Natural killer cell (primary cell): Measurements from ENCODE around the gene HAT1. TPM values are rescaled to one million over a fixed set of nuclear protein-coding genes. Genes with fewer than 3 reads are reported as not detected.
"Not testable (repeated sequence)": the region's sequence is repeated elsewhere in the genome, so short reads cannot be mapped to it uniquely, and the experiment has no call there.

Source experiments
- ATAC-seq, 3 donors: fragments of 150-1000 bp in 2 of 3; fragments of 200-7000 bp in 1 of 3; cut with Tn5 transposase; 1 replicate in 1 of 3; 2 replicates in 2 of 3; pipeline ENCODE4 v1.10.0; 2021; ENCODE audit warnings: mild to moderate bottlenecking in 2 of 3, moderate library complexity in 2 of 3
- DNase-seq, 2 donors: peaks; one replicate each; pipeline versions ENCODE4 v3.0.0 to v3.0.0-alpha.2; 2013 to 2021; ENCODE audit warnings: mixed read lengths in 1 of 2
- H3K27ac ChIP-seq: one replicate; pipeline ENCODE4 v1.5.1; 2013; ENCODE audit warnings: mild to moderate bottlenecking, low read length
- H3K27me3 ChIP-seq: one replicate; pipeline ENCODE4 v1.6.1; 2013; ENCODE audit warnings: low read length; ENCODE audit not compliant: control insufficient read depth, insufficient read depth
- H3K36me3 ChIP-seq: one replicate; pipeline ENCODE4 v1.6.1; 2013; ENCODE audit warnings: low read length; ENCODE audit not compliant: control insufficient read depth, insufficient read depth
- H3K4me1 ChIP-seq: one replicate; pipeline ENCODE4 v1.6.1; 2013; ENCODE audit warnings: low read length; ENCODE audit not compliant: control insufficient read depth, insufficient read depth
- H3K4me3 ChIP-seq: one replicate; pipeline ENCODE4 v1.5.1; 2013; ENCODE audit warnings: low read length
- H3K9me3 ChIP-seq: one replicate; pipeline ENCODE4 v1.6.1; 2013; ENCODE audit warnings: low read length; ENCODE audit not compliant: control insufficient read depth, insufficient read depth
- H3K27ac Mint-ChIP-seq, 2 donors: one replicate each; pipeline ENCODE4 v1.8.0; 2022; ENCODE audit warnings: mild to moderate bottlenecking in 2 of 2, mixed read lengths in 2 of 2, moderate library complexity in 1 of 2
- H3K27me3 Mint-ChIP-seq, 2 donors: one replicate each; pipeline ENCODE4 v1.8.0; 2022; ENCODE audit warnings: low read depth in 2 of 2, mixed read lengths in 2 of 2
- H3K36me3 Mint-ChIP-seq: one replicate; pipeline ENCODE4 v1.8.0; 2022; ENCODE audit warnings: mixed read lengths
- H3K4me1 Mint-ChIP-seq, 2 donors: one replicate each; pipeline ENCODE4 v1.8.0; 2022; ENCODE audit warnings: mixed read lengths in 2 of 2
- H3K4me3 Mint-ChIP-seq: one replicate; pipeline ENCODE4 v1.8.0; 2022; ENCODE audit warnings: mild to moderate bottlenecking, moderate library complexity, mixed read lengths
- H3K9me3 Mint-ChIP-seq, 2 donors: one replicate each; pipeline ENCODE4 v1.8.0; 2022; ENCODE audit warnings: mixed read lengths in 2 of 2
- CTCF ChIP-seq: fragments of 200-600 bp; IDR thresholded peaks from one replicate; pipeline ENCODE4 v1.8.0; 2022; ENCODE audit warnings: antibody characterized with exemption
- WGBS: methylation state at CpG from one replicate; pipeline ENCODE4 v1.1.7; 2013; ENCODE audit warnings: missing lambda C conversion rate; ENCODE audit not compliant: insufficient coverage; 5-methylcytosine and 5-hydroxymethylcytosine counted together
- intact Hi-C: fragments of 100-400 bp; cut with micrococcal nuclease; formaldehyde crosslinking; loops from one replicate; pipeline ENCODE4 v1.14.2; 2022
- total RNA-seq, 4 donors: library from RNA; stranded (reverse); fragments of 120-200 nt in 1 of 4; gene quantifications; one replicate each; pipeline versions ENCODE4 v1.2.3 to v1.2.4, GENCODE V29; 2013 to 2022

Gene HAT1
- total RNA-seq, 3 donors from 2014 or later (not counting 1 experiment from before 2014, with no cell fraction given): 29.7 to 32.7 (median 32.2) TPM

- H3K9me3 ChIP-seq: no peaks in the 10 kb centered on the region
- intact Hi-C loops: no loop called here
- H3K4me1 ChIP-seq: peaks cover 11% of the 10 kb centered on the region
- no peaks in the 10 kb centered on the region for H3K36me3 ChIP-seq
- Mint-ChIP-seq H3K9me3 (no peaks in the 10 kb centered on the region), H3K27me3 (peaks cover 0 to 3% of the 10 kb centered on the region in 2 donors), H3K4me1 (peaks cover 15 to 24% of the 10 kb centered on the region in 2 donors), H3K36me3 (no peaks in the 10 kb centered on the region), H3K4me3 (peak overlapping the region; percentile 98), H3K27ac (no peak overlapping the region)
- ATAC-seq: no peak
- H3K4me3 ChIP-seq: no peak overlapping the region
- no CpG with 5 or more reads among the region's 1 CpG for WGBS
- H3K27ac ChIP-seq: no peak overlapping the region
- no peaks in the 10 kb centered on the region for H3K27me3 ChIP-seq
- DNase-seq: no peak
- TF ChIP-seq CTCF: no peak
These were observed 26.5 kb upstream of the HAT1 start for GRCh38 chr2:171895786-171896185.

DNA sequence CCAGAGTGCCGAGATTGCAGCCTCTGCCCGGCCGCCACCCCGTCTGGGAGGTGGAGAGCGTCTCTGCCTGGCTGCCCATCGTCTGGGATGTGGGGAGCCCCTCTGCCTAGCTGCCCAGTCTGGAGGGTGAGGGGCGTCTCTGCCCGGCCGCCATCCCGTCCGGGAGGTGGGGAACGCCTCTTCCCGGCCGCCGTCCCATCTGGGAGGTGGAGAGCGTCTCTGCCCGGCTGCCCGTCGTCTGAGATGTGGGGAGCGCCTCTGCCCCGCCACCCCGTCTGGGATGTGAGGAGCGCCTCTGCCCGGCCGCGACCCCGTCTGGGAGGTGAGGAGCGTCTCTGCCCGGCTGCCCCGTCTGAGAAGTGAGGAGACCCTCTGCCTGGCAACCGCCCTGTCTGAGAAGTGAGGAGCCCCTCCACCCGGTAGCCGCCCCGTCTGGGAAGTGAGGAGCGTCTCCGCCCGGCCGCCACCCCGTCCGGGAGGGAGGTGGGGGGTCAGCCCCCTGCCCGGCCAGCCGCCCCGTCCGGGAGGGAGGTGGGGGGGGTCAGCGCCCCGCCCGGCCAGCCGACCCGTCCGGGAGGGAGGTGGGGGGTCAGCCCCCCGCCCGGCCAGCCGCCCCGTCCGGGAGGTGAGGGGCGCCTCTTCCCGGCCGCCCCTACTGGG lies 22.5 kb upstream of the HAT1 start:
- H3K36me3 ChIP-seq, DNase-seq, H3K9me3 ChIP-seq, H3K4me3 ChIP-seq, intact Hi-C loops, ATAC-seq, H3K27me3 ChIP-seq, H3K4me1 Mint-ChIP-seq, H3K36me3 Mint-ChIP-seq, H3K4me1 ChIP-seq, H3K4me3 Mint-ChIP-seq, H3K27ac Mint-ChIP-seq, H3K27ac ChIP-seq, H3K9me3 Mint-ChIP-seq: not testable (repeated sequence)
- H3K27me3 Mint-ChIP-seq: peaks cover 12% of the 10 kb centered on the region in 2 donors
- 97% methylated on average over 43 of the region's 58 CpGs for WGBS

DNA sequence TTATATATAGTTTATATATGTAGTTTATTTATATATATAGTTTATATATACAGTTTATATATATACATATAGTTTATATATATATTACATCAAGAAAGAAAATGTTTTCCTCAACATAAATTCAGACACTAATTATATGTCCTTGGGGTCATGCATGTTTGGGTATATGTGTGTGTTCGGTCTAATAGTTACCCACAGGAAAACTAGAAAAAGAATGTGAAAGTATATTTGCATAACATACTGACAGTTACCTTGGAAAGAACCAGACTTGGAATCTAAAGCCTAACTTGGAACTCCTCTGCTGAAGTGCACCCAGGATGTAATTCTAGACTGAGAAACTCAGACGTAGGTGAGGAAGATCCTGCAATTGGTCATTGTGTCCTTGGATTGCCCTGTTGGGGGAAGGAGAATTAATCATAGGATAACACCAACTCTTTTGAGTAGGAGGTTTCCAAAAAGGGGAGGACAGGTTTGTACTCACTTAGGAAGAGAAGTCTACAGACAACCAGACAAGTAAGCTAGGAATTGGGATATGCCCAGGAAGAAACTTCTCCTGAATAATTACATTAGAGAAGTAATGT lies 19.3 kb upstream of the HAT1 start:
- Histone ChIP-seq H3K4me3 (no peak overlapping the region), H3K27ac (no peak overlapping the region), H3K4me1 (no peaks in the 10 kb centered on the region), H3K9me3 (no peaks in the 10 kb centered on the region), H3K27me3 (no peaks in the 10 kb centered on the region), H3K36me3 (no peaks in the 10 kb centered on the region)
- no peak for TF ChIP-seq CTCF
- DNase-seq: no peak
- 59% methylated on average over 1 of the region's 2 CpGs for WGBS
- Mint-ChIP-seq H3K27me3 (peaks cover 12% of the 10 kb centered on the region in 2 donors), H3K4me3 (no peak overlapping the region), H3K9me3 (no peaks in the 10 kb centered on the region), H3K27ac (no peak overlapping the region), H3K36me3 (no peaks in the 10 kb centered on the region), H3K4me1 (no peaks in the 10 kb centered on the region)
- no peak for ATAC-seq
- intact Hi-C loops: no loop called here

DNA sequence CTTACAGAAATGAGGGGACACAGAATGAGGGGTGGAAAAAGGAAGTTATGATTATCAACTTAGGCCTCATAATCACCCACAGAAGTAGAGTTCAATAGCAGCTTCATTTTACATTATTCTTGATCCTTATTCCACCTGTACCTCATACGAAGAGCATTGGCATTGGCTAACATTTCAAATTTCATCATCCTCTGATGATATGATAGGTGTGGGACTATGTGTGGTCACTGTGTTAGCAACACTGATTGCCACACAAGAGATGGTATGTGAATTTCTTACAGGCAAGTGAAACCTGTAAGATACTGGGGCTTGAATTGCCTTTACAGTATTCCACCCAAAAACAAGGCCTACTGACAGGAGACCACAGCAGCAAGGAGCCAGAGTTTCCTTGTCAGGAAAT lies 14.0 kb upstream of the HAT1 start:
- no peak overlapping the region for H3K27ac ChIP-seq
- no peak for TF ChIP-seq CTCF
- Mint-ChIP-seq H3K4me1 (no peaks in the 10 kb centered on the region), H3K4me3 (no peak overlapping the region), H3K27ac (no peak overlapping the region), H3K9me3 (no peaks in the 10 kb centered on the region), H3K27me3 (peaks cover 6 to 12% of the 10 kb centered on the region in 2 donors), H3K36me3 (no peaks in the 10 kb centered on the region)
- no peaks in the 10 kb centered on the region for H3K4me1 ChIP-seq
- ATAC-seq (no peak), DNase-seq (no peak)
- H3K36me3 ChIP-seq: no peaks in the 10 kb centered on the region
- no peaks in the 10 kb centered on the region for H3K27me3 ChIP-seq
- no CpG with 5 or more reads among the region's 1 CpG for WGBS
- H3K4me3 ChIP-seq: no peak overlapping the region
- no peaks in the 10 kb centered on the region for H3K9me3 ChIP-seq
- intact Hi-C loops: no loop called here
